BE2C (cell line): Measurements from ENCODE around the gene ASB10.

Experiments used
- DNase-seq: peaks from one replicate; pipeline ENCODE4 v3.0.0-alpha.2; 2020
- H3K27me3 ChIP-seq: fragments of 250-450 bp; sonication (Bioruptor Pico); 2 replicates; pipeline ENCODE4 v1.5.1; 2020; ENCODE audit warnings: mild to moderate bottlenecking
- H3K36me3 ChIP-seq: fragments of 250-450 bp; sonication (Bioruptor Pico); 2 replicates; pipeline ENCODE4 v1.5.1; 2020; ENCODE audit warnings: mild to moderate bottlenecking
- H3K4me1 ChIP-seq: fragments of 250-450 bp; sonication (Bioruptor Pico); 2 replicates; pipeline ENCODE4 v1.5.1; 2020
- H3K4me3 ChIP-seq: 2 replicates; pipeline ENCODE4 v1.5.1; 2011; ENCODE audit warnings: low read depth, low read length
- H3K9me3 ChIP-seq: fragments of 250-450 bp; sonication (Bioruptor Pico); 2 replicates; pipeline ENCODE4 v1.5.1; 2020
- TF ChIP-seq, protein P1 (sequence below): IDR thresholded peaks from 2 replicates; pipeline ENCODE4 v1.5.1; 2012; ENCODE audit warnings: mild to moderate bottlenecking, low read depth, low read length

The ASB10 gene

DNA sequence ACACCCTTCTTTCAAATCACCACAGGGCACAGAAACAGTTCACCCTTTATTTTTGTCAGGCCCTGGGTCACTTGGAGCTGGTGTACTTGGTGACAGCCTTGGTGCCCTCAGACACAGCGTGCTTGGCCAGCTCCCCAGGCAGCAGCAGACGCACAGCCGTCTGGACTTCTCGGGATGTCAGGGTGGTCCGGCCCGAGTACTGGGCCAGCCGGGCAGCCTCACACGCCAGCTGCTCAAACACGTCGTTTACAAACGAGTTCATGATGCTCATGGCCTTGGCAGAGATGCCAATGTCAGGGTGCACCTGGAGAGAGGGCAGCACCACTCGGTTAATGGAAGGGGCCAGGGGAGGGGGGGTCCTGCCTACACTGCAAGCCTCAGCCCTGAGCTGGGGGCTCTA lies 20.8 kb upstream of the ASB10 start:
- no peak for DNase-seq
- no peaks in the 10 kb centered on the region for H3K9me3 ChIP-seq
- H3K27me3 ChIP-seq, result peaks cover 22% of the 10 kb centered on the region

DNA sequence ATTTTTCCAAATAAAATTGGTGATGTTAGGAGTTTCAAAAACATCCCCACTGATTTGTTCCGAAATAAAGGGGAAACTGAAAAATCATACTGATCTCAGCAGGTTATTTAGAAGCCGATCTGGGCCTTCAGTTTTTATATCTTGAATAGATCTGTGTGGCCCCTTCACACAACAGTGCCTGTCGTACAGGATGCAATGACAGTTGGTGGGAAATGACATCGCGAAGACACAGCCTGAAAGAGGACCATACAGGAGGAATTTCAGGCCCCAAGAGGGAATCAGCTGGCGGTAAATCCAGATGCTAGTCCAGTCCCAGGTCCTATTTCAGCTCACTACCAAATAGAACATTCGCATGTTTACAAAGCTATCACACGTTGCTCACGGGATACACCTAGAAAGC lies 20.3 kb upstream of the ASB10 start:
- peaks cover 2% of the 10 kb centered on the region; the same call in 1 of the 2 replicates for H3K36me3 ChIP-seq
- H3K27me3 ChIP-seq, result peaks cover 22% of the 10 kb centered on the region
- no peak overlapping the region for H3K4me3 ChIP-seq
- TF ChIP-seq, protein P1, sequence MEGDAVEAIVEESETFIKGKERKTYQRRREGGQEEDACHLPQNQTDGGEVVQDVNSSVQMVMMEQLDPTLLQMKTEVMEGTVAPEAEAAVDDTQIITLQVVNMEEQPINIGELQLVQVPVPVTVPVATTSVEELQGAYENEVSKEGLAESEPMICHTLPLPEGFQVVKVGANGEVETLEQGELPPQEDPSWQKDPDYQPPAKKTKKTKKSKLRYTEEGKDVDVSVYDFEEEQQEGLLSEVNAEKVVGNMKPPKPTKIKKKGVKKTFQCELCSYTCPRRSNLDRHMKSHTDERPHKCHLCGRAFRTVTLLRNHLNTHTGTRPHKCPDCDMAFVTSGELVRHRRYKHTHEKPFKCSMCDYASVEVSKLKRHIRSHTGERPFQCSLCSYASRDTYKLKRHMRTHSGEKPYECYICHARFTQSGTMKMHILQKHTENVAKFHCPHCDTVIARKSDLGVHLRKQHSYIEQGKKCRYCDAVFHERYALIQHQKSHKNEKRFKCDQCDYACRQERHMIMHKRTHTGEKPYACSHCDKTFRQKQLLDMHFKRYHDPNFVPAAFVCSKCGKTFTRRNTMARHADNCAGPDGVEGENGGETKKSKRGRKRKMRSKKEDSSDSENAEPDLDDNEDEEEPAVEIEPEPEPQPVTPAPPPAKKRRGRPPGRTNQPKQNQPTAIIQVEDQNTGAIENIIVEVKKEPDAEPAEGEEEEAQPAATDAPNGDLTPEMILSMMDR, result no peak
- H3K9me3 ChIP-seq, result no peaks in the 10 kb centered on the region
- DNase-seq, result no peak
- no peaks in the 10 kb centered on the region; the same call in 1 of the 2 replicates for H3K4me1 ChIP-seq

More for the DNA sequence above, 20.8 kb upstream of the ASB10 start:
- Histone ChIP-seq H3K4me3 (no peak overlapping the region), H3K4me1 (no peaks in the 10 kb centered on the region; the same call in 1 of the 2 replicates), H3K36me3 (peaks cover 3% of the 10 kb centered on the region)
- TF ChIP-seq, protein P1, result no peak

DNA sequence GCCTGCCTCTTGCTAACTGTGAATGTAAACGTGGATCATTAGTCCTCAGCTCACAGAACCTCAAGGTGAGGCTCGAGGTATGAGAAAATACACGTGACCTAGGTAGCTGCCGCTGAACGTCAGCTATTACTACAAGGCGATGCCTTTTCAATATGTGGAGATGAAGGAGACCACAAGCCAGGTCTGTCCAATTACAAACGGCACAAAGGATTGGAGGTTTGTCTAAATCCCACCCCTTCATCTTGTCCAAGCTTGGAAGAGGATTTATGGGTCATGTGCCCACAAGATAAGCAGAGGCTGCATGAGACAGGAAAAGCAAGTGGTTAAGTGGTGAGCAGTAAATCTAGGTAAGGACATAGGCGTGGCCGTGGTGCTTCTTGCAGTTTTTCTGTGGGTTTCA lies 19.9 kb upstream of the ASB10 start:
- Histone ChIP-seq H3K4me3 (no peak overlapping the region), H3K9me3 (no peaks in the 10 kb centered on the region), H3K27me3 (peaks cover 22% of the 10 kb centered on the region), H3K36me3 (no peaks in the 10 kb centered on the region), H3K4me1 (no peaks in the 10 kb centered on the region; the same call in 1 of the 2 replicates)
- DNase-seq, result no peak
- TF ChIP-seq, protein P1, result no peak

DNA sequence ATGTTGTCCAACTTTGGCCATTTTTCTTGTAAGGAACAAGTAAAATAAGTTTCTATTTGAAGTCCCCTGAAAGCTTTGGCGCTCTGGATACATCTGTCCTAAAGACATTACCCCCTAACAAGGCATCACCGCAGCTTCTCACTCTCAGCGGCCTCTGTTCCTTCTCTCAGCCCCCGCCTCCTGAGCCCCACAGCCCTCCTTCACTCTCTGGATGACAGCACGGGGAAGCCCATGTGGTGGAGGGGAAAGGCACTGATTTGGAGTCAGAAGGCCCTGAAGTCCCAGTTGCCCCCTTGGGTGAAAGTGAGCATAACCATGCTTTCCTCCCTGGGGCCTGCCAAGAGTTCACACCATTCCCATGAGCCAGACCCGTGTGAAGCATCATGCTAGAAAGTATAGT lies 18.7 kb upstream of the ASB10 start:
- H3K36me3 ChIP-seq, result no peaks in the 10 kb centered on the region
- no peaks in the 10 kb centered on the region; the same call in 1 of the 2 replicates for H3K4me1 ChIP-seq
- no peak for DNase-seq
- TF ChIP-seq, protein P1, result no peak
- H3K4me3 ChIP-seq, result no peak overlapping the region
- peaks cover 22% of the 10 kb centered on the region for H3K27me3 ChIP-seq
- H3K9me3 ChIP-seq, result no peaks in the 10 kb centered on the region

DNA sequence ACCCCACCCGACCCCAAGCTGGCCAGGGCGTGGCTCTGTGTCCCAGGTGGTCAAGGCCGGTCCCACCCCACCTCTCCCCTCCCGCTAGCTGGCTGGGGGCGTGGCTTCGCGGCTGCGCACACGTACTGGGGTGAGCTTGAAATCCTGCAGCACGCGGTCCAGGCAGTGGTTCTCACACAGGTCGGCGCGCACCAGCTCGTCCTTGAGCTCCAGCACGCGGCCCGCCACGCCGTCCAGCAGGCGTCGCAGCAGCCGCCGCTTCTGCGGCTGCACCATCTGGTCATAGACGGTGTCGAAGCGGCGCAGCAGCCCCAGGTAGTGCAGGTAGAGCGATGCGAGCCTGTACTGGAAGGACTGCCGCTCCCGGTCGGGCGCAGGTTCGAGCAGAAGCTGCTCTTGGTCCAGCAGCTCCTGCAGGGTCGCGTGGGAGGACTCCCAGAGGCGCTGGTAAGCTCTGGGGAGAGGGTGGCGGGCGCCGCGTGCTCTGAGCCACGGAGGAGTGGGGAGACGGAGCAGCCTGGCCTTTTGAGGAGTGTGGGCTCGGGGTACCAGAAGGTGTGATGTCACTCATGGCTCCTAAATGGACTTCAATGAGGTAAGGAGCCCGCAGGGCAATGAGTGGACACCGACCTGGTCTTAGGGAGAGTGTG lies 17.5 kb upstream of the ASB10 start:
- Histone ChIP-seq H3K27me3 (peaks cover 22% of the 10 kb centered on the region), H3K4me1 (no peaks in the 10 kb centered on the region; the same call in none of the 2 replicates), H3K4me3 (no peak overlapping the region), H3K36me3 (no peaks in the 10 kb centered on the region), H3K9me3 (no peaks in the 10 kb centered on the region)
- no peak for DNase-seq
- TF ChIP-seq, protein P1, result no peak; the same call in 1 of the 2 replicates

DNA sequence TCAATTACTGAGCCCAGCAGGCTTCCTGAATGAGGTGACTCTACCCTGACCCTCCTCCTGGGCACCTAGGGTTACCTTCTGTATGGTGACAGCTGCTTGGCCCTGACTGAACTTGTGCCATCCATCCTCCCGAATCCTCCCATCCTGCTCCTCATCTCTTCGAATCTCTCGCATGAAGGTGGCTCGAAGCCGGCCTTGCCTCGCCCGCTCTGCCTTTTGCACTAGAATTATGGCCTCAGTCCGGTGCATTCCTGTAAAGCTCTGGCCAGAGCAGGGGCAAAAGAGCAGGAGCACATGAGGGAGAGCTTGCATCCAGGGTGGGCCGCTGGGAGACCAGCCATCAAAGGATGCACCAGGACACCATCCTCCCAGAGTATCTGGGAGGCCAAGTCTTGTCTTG lies 15.8 kb upstream of the ASB10 start:
- TF ChIP-seq, protein P1, result no peak
- no peak overlapping the region for H3K4me3 ChIP-seq
- H3K4me1 ChIP-seq, result no peaks in the 10 kb centered on the region; the same call in none of the 2 replicates
- H3K36me3 ChIP-seq, result no peaks in the 10 kb centered on the region
- no peak for DNase-seq
- peaks cover 22% of the 10 kb centered on the region for H3K27me3 ChIP-seq
- no peaks in the 10 kb centered on the region for H3K9me3 ChIP-seq
